GM19438 (cell line): ENCODE data around the gene SLC44A3.

Experiments
- ATAC-seq: cut with Tn5 transposase; IDR thresholded peaks from one replicate; pipeline ENCODE4 v1.9.1; 2021; ENCODE audit warnings: low read depth; ENCODE audit not compliant: unreplicated experiment

The SLC44A3 gene

DNA sequence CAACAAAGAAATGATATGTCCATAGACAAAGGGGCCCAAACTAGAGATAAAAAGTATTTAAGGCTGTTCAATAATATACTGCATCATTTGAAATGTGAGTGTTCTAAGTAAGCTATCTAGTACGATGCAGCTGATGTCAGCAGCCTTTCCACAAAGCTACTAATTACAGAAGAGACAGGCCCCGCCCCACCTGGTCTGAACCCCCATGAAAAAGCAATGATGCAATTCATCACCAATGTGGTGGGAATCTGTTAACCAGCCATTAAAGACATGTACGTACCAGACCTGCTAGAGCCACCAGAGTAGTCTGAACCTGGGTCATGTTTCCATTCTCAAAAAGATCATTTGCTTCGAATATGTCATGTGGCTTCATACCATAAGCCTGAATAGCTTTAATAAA lies 81.7 kb downstream of the SLC44A3 start:
- ATAC-seq, result no peak

DNA sequence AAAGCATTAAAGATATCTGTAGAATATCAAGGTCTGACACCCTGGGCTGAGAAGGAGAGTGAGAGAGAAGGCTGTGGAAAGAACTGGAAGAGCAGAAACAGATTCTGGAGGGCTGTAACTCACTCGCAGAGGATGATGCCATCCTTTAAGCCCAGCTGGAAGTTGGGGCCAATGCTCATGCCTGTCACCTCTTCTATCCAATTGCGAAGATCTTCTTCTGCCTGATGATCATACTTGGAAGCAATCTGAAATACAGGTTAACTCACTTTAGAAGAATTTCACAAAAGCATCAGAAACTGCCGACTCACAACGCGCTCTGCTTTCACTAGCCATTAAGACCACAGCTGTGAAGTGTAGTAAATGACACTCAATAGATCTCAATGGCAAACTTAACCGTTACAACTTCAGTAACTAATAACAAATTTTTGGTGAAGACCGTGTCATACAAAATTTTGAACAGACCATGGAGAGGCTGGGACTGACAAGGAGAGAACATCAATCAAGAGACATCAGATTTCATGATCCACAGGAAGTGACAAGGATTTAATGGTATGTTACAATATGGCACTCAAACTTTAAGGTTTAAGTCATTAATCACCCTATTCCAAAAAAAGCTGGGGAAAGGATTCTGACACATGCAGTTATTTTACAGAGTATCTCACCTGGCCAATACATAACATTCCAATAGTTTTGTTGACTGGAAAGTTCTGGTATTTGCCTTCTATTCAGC lies 83.3 kb downstream of the SLC44A3 start:
- ATAC-seq, result no peak

DNA sequence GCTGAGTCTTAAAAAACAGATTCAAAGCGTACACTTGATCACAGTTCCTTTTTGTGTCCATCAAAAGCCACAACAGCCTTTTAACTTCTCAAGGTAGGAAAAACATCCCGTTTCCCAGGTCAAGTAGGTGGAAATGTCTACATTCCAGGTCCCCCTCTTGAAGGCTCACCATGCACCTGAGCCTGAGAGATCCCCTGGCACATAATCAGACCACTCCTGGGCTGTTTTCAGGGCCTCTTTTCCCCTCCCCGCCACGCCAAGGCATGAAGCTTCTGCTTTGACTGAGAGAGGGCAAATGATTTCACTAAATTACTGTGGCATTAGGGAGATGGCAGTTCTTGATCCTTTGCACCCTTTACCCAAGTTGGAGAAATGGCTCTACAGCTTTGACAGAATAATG lies 85.0 kb downstream of the SLC44A3 start:
- ATAC-seq, result no peak

DNA sequence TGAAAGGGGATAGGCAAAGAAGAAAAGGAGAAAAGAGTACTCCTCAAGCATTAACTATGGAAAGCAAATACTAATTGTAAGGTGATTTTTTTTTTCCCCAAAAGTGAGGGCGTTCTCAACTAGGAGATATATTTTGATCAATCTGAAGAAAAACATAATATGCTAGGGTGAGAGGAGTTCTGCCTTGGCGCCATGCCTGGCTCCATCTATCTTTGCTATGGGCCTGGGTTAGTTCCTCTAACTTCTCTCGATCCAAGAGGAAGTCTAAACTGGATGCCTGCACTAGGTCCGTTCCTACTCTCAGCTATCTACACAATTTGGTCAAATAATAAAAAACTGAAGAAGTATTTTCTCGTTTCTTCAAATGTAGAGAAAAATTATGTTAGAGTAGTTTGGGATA lies 86.2 kb downstream of the SLC44A3 start:
- ATAC-seq, result no peak

DNA sequence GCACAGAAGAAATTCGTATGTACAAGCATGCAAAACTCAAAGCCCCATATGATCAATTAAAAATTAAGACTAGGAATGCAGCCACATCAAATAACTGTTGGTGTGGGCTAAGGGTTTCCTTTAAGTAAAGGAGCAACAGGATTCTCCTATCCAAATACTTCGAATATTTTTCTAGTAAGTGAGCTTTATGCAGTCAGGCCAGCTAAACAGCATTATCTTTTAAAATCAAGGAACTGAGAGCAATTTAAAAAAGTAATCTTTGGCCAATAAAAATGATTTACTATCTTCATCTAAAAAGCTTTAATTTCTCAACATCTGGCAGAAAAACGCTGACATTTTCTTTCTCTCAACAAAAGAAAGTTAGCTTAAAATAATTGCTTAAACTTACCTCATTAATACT lies 87.0 kb downstream of the SLC44A3 start:
- no peak for ATAC-seq

DNA sequence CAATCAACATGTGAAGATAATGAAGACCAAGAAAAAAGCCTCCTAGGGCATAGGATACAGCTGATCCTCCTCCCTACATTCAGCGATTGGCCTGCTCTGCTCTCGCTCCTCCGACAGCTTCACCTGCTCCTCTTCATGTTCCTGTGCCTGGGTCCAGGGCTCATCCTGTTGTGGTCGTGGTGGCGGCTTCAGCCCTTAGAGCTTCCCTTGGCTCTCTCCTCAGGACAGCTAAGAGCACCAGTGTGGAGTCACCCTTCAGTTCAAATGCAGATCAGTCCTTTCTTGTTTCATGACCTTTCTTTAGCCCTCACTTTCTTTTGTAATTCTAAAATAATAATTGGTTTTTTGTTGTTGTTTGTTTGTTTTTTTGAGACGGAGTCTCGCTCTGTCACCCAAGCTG lies 88.0 kb downstream of the SLC44A3 start:
- no peak for ATAC-seq

DNA sequence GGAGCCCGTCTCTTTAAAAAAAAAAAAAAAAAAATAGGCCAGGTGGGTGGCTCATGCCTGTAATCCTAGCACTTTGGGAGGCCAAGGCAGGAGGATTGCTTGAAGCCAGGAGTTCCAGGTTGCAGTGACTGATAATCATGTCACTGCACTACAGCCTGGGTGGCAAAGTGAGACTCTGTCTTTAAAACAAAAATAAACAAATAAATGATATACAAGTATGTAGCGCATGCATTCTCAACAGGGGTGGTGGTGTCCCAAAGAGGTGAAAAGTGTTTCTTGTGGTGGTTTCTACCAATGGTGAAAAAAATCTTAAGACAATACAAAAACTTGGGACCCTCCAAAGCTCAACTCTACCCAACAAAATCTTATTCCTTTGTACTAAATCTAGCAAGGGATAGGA lies 88.8 kb downstream of the SLC44A3 start:
- no peak for ATAC-seq

DNA sequence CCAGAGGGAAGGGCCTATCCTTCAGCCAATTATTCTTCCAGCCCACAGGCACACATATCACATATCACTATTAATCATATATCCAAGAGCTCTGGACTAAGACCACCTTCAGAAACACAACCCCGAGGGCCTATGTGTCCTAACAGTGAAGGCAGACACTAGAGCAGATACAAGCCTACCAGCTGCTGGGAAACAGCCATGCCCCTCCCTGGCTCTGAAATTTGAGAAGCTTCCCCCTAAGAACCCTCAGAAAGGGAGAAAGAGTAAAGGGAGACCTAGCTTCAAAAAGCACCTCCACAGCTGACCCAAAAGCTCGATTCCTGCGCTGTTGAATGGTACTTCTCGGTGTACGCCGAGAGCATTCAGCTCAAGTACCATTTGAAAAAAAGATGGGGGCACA lies 89.3 kb downstream of the SLC44A3 start:
- ATAC-seq, result no peak

DNA sequence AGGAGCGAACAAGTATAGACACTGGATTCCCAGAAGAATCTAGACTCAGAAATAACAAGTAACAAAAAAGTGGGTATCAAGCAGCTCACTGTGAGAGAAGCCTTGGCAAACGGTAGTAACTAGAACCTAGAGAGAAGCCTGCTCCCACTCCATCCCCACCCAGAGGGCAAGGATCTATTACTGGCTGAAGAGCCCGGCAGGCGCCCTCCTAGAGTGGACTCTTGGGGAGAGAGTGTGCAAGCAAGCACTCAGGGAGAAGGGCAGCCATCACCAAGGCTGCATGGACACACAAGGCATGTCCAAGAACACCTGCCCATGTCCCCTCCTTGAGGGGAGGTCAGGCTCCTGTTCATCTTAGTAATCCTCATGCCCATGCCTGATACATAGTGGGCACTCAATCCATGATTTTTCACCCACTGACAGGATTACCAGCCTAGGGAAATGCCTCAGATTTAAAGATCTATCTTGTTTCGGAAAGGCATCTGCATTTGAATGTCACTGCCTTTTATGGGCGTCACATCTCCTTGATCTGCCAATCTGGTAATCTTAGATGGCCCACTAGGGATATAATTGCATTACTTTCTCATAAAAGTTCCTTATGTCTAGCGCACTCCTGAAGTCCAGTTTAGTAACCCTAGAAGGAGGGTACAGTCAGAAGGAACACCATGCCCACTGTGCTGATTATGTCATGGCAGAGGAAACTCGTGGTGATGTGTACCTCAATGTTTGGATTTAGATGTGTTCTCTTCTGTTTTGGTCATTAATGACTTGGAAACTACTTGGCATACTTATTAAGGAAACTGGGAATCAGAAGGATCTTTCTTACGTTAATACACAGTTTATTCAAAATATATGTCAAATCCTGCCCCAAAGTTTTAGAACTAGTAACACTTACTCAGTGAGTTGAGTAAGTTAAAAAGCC lies 92.4 kb downstream of the SLC44A3 start:
- no peak for ATAC-seq

DNA sequence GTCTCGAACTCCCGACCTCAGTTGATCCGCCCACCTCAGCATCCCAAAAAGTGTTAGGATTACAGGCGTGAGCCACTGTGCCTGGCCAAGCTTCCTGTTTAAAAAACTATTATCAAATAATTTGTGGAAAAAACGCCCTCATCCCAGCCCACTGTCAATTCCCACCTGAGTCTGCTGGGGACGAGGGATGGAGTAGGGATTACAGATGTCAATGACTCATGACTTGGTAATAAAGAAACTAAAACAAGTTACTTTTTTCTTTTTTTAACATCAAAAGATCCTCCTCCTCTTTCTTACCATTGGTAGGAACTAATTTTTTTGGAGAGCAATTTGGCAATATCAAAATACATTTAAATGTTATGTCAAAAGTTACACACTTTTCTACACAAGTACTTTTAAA lies 97.1 kb downstream of the SLC44A3 start:
- no peak for ATAC-seq

DNA sequence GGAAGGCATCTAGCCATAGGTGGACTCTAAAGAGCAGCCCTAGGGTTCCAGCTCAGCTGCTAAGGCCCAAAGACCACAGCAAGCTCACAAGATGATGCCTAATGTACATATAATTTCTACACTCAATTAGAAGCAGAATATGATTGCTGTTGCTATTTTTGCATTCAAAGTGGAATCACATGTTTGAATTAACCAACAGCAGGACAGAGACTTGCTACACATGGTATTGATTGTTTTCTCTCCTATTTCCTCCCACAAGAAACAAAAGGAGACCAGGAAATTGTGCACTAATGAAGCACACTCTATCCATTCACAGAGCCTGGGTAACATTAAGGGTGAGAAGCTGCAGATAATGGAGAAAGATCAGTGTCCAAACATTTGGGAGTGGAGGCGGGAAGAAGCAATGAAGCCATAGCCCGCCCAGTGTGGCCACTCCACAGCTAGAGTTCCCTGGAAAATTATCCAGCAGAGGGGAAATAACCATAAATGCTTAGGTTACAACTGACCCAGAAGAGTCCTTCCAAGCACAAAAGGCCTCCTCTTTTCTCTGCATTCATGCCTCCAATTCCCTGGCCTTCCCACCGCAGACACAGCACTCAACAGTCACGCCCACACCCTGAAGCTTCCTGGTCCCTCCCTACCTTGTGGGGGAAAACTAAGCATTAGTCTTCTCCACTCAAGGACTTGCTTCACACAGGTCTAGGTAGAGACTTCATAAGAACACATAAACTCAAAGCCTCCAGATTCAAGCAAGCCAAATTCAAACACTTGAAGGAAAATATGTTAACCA lies 99.3 kb downstream of the SLC44A3 start:
- no peak for ATAC-seq

DNA sequence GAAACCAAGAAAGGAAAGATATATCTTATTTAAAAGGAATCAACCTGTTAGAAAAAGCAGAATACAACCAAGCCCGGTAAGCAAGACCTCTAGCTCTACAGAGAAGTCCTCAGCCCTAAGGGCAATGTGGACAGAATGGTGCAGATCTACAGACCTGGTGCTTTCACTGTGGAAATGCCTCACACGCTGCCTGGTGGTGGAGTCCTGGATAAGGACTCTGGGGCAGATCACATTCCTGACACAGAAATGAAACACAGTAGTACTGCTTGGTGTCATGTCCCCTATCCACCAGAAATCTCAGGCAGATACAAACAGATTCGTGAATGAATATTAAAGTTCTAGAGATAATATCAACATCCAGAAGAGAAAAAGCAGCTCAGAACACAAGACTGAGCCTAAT lies 99.9 kb downstream of the SLC44A3 start:
- no peak for ATAC-seq

DNA sequence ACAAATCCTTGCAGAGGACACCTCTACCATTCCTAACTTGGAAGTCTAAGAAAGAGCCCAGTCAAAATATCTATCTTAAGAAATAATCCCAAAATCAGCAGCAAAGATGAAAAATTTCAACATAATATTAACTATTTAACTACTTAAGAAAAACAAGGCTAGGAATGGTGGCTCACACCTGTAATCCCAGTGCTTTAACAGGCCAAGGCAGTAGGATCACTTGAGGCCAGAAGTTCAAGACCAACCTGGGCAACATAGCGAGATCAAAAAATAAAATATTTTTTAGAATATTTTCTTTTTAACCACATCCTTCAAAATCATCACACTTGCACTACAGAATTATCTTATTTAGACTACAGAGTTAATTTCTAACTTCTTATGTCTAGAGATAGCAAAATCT lies 101.8 kb downstream of the SLC44A3 start:
- ATAC-seq, result no peak

DNA sequence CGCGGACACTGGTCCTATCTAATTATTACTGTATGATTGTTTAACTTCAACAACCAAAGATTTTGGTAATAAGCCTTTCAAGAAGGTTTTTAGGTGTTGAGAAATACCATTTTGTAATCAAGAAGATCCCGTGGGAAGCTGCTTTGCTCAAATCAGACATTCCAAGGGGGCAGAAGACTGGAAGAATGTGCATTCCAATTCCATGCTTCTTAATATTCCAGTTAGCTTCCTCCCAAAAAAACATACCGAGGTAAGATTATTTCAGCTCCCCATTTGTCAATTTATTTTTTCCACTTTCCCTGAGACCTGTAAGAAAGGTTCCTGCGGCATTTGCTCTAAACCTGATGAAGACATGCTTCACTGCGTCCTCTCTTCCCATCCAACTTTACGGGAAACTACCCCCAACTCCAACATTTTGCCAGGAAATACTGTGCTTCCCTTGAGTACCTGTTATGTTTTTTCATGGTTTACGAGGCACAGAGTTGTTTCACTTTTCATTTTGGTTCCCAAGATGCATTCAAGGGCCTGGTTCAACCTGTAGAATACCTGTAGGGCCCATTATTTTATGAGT lies 102.7 kb downstream of the SLC44A3 start:
- no peak for ATAC-seq

DNA sequence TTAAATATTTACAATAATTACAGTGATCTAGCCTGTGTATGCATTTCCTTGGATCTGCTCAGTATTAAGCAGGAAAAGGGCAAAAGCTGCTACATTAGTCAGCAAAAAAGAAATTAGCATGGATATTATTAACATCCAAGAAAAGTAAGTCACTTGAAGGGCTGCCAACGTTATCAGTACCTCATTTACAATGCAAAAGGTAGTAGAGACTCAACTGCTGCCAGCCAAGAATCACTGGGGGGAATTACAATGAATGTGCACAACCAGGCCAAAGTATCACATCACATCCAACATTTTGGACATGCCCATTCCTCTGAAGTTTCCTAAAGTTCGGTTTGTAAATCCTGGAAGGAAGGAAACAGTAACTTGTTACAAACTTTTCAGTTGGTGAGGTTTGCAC lies 104.8 kb downstream of the SLC44A3 start:
- no peak for ATAC-seq

DNA sequence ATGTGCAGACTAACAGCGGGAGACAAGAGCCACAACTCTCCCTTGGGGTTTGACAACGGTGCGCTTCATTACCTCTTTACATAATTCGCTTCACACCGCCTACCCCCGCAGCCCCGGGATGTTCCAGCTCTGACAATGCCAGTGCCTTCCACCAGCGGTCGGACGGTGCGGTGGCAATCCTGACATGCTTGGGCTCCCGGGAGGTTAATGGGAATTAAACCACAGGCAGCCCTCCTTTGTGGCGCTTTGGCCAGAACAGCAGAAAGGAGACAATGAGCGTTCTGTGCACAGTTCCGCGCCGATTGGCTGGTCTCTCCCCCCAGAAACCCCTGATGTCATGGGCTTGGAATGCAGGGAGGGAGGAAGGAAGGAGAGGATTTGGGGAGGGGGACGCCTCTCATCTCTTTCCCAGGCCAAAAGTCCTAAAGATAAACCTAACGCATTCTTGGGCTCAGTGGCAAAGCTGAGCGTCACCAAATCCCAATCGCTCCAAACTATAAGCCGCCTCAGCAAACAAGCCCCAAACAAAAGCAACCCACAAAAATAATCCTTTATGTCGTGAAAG lies 105.5 kb downstream of the SLC44A3 start:
- peak; percentile 24 for ATAC-seq

DNA sequence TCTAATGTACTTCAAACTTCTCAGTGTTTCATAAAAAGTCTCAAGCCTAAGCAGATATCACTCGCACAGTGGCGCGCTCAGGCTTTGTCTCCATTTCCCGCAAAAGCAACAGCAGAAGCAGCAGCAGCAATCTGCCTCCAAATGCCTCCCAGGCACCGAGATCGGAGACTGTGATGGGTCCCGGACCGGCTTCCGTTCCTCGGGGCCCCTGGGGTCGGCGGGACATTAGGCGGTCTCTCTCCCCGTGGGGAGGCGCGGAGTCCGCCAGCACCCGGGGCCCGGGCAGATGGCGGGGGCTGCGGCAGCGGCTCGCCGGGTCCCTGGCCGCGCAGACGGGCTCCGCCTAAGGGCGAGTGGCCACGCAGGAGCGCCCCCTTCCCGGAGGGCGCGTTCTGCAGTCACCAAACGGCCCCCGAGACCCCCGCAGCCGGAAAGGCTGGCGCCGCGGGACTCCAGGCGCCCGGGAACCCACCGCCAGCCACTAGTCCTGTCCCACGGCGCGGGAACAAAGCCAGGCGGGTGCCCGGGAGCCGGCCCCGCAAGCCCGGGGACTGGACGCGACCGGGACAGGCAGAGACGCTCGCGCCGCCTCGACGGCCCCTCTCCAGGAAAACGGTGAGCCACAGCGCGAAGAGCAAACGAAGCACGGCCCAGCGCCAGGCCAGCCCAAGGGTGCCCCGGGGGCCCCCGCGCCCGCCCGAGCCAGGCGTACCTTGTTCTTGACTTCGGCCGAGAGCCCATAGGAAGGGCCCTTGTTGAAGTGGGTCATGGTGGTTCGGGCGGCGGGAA lies 106.2 kb downstream of the SLC44A3 start:
- ATAC-seq, result peak; percentile 31

DNA sequence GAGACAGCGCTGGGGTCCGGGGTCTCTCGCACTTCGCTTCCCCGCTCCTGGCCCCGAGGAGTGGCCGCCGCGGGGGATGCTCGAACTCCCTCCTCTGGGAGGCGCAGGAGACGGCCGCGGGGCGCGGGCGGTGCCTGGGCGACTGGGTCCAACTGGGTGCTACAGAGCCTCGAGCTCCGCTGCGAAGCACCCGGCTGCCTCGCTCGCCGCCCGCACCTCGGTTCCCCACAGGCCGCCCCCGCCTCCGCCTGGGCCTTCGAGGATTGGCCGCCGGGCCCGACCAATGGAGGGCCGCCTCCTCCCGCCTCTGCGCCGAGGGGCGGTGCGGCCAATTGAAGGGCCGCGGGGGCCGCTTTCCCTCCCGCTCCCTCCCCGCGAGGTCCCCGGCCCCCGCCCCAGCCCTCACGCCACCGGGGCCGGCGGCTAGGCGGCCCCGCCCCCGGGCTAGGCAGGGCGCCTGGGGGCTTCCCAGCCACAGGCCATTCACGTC lies 106.8 kb downstream of the SLC44A3 start, which contains the start of gene CNN3:
CNN3 (minus strand) TSS at position 196 of the 490 bp plus-strand sequence. CDS start 216 bp downstream, outside the sequence.
- ATAC-seq, result peak; percentile 86

DNA sequence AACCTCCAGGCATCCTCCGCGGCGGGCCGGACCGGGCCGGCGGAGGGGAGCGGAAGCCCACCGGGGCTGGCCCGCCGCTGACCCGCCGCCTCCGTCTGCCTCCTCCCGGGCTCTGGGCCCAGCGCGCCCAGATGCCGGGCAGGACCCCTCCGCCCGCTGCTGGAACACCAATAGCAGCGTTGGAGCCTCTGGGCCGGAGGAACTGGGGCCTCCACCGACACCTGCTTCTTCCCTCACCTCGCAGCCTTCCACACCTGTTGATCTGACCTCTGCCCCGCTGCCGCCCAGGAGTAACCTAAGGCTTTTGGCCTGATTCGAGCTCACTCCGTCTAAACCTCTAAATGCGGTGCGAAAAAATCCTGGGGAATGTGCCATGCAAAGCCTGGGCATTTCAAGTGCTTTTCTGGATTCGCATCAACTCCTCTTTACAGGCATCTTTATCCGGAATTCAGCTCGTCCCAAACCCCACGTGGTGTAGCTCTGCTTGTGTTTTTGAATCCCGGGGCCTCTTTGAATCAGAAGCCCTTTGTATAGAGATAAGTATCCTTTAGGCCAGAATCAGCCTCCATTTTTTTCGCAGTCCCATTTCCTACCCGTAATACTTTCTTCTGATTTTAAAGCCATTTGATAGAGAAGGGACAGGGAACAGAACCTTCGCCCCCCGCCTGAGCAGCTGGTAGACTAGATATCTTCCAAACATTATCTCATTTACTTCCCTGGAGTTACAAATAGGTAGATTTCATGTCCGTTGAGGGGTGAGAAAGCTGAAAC lies 107.4 kb downstream of the SLC44A3 start:
- ATAC-seq, result peak; percentile 28
